ENCODE measurements around the gene ATF7.

DNA sequence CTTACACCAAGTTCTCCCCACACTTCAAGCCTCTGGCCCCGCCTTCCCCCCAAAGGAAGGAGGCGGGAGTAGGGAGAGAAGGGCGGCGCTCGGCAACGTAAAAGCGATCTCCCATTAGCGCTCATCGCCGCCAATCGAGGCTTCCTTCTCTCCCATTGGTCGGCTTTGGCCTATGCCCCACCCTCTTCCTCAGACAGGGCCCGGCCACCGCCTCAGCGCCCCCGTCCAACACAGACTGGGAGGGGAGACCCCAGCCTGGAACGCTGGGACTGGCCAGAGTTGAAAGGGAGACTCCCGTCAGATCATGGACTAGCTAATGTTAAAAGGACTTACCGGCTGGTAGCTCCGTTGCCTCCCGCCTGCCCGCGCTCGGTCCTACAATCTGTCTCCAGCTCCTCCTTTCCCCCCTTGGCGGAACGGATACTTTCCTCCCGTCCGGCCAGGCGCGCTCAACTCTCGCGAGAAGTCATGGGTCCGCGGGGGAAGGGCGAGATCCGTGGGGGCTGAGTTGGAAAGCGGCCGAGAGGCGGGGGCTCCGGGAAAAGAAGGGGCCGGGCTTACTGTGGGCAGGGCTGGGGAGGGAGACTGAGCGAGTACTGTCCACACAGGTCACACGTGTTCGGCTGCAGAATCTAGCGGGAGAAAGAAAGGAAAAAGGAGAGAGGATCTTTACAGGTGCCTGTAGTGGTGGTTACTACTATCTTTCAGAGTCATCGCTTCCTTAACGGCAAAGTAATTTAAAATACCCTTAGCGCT is at the start of gene ATF7:
- TF ChIP-seq, protein P1, sequence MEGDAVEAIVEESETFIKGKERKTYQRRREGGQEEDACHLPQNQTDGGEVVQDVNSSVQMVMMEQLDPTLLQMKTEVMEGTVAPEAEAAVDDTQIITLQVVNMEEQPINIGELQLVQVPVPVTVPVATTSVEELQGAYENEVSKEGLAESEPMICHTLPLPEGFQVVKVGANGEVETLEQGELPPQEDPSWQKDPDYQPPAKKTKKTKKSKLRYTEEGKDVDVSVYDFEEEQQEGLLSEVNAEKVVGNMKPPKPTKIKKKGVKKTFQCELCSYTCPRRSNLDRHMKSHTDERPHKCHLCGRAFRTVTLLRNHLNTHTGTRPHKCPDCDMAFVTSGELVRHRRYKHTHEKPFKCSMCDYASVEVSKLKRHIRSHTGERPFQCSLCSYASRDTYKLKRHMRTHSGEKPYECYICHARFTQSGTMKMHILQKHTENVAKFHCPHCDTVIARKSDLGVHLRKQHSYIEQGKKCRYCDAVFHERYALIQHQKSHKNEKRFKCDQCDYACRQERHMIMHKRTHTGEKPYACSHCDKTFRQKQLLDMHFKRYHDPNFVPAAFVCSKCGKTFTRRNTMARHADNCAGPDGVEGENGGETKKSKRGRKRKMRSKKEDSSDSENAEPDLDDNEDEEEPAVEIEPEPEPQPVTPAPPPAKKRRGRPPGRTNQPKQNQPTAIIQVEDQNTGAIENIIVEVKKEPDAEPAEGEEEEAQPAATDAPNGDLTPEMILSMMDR (IDR thresholded peaks at IDR 0.05; ENCODE audit: insufficient read depth, low read length), result no peak
- TF ChIP-seq GABPA (IDR thresholded peaks at IDR 0.05; ENCODE audit: low read depth) (0 out of 2 replicates have a peak, but pooled peaks have one; percentile 13), POLR2AphosphoS5 (IDR thresholded peaks at IDR 0.05; ENCODE audit: low read depth) (peak; percentile 74; the same call in 1 of the 2 replicates), REST (IDR thresholded peaks at IDR 0.05; ENCODE audit: insufficient replicate concordance, low read depth) (peak; percentile 53)

Measured in HL-60 (cell line).